HEK293 (cell line): Measurements from ENCODE around the gene MYO1F.

Experiments
- CTCF ChIP-seq: fragments of 450-650 bp; formaldehyde crosslinking; IDR thresholded peaks from 2 replicates; pipeline ENCODE4 v1.5.1; 2016; ENCODE audit warnings: missing biosample characterization, missing genetic modification characterization
- PRDM2 ChIP-seq: fragments of 450-650 bp; formaldehyde crosslinking; IDR thresholded peaks from 2 replicates; pipeline ENCODE4 v1.5.1; 2016; ENCODE audit warnings: missing biosample characterization, missing genetic modification characterization, borderline replicate concordance
- REST ChIP-seq: fragments of 450-650 bp; formaldehyde crosslinking; IDR thresholded peaks from 2 replicates; pipeline ENCODE4 v1.5.1; 2016; ENCODE audit warnings: missing biosample characterization, missing genetic modification characterization
- SP3 ChIP-seq: fragments of 450-650 bp; formaldehyde crosslinking; IDR thresholded peaks from 2 replicates; pipeline ENCODE4 v1.5.1; 2016; ENCODE audit warnings: missing biosample characterization, missing genetic modification characterization
- ZNF211 ChIP-seq: fragments of 450-650 bp; formaldehyde crosslinking; IDR thresholded peaks from 2 replicates; pipeline ENCODE4 v1.5.1; 2016; ENCODE audit warnings: low read depth, missing biosample characterization, missing genetic modification characterization
- ZNF501 ChIP-seq: fragments of 450-650 bp; formaldehyde crosslinking; IDR thresholded peaks from 2 replicates; pipeline ENCODE4 v1.5.1; 2016; ENCODE audit warnings: missing biosample characterization, missing genetic modification characterization
- ZNF561 ChIP-seq: fragments of 450-650 bp; IDR thresholded peaks from 2 replicates; pipeline ENCODE4 v1.5.1; 2018; ENCODE audit warnings: missing biosample characterization, missing genetic modification characterization, borderline replicate concordance
- ZNF776 ChIP-seq: fragments of 450-650 bp; formaldehyde crosslinking; IDR thresholded peaks from 2 replicates; pipeline ENCODE4 v1.5.0; 2017; ENCODE audit warnings: missing biosample characterization, missing genetic modification characterization, borderline replicate concordance
- TF ChIP-seq, protein P1 (sequence below): fragments of 450-650 bp; formaldehyde crosslinking; IDR thresholded peaks from 2 replicates; pipeline ENCODE4 v1.5.1; 2016; ENCODE audit warnings: missing biosample characterization, missing genetic modification characterization

- no peak for TF ChIP-seq CTCF (tag by site-specific recombination)
- TF ChIP-seq ZNF501 = no peak
- TF ChIP-seq PRDM2 = no peak
- TF ChIP-seq SP3 (tag by site-specific recombination) = no peak
- TF ChIP-seq, protein P1, sequence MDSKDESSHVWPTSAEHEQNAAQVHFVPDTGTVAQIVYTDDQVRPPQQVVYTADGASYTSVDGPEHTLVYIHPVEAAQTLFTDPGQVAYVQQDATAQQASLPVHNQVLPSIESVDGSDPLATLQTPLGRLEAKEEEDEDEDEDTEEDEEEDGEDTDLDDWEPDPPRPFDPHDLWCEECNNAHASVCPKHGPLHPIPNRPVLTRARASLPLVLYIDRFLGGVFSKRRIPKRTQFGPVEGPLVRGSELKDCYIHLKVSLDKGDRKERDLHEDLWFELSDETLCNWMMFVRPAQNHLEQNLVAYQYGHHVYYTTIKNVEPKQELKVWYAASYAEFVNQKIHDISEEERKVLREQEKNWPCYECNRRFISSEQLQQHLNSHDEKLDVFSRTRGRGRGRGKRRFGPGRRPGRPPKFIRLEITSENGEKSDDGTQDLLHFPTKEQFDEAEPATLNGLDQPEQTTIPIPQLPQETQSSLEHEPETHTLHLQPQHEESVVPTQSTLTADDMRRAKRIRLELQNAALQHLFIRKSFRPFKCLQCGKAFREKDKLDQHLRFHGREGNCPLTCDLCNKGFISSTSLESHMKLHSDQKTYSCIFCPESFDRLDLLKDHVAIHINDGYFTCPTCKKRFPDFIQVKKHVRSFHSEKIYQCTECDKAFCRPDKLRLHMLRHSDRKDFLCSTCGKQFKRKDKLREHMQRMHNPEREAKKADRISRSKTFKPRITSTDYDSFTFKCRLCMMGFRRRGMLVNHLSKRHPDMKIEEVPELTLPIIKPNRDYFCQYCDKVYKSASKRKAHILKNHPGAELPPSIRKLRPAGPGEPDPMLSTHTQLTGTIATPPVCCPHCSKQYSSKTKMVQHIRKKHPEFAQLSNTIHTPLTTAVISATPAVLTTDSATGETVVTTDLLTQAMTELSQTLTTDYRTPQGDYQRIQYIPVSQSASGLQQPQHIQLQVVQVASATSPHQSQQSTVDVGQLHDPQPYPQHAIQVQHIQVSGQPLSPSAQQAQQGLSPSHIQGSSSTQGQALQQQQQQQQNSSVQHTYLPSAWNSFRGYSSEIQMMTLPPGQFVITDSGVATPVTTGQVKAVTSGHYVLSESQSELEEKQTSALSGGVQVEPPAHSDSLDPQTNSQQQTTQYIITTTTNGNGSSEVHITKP = no peak
- TF ChIP-seq REST = no peak
- TF ChIP-seq ZNF561 = no peak
- no peak for TF ChIP-seq ZNF776 (tag by site-specific recombination)
- no peak for TF ChIP-seq ZNF211 (tag by site-specific recombination)
Measured at GRCh38 chr19:8607386-8607785, 30.1 kb upstream of the MYO1F start.
